ENCODE data around the gene DEXI. TPM values are rescaled to one million over a fixed set of nuclear protein-coding genes. Genes with fewer than 3 reads are reported as not detected.

DEXI gene
- total and polyA plus RNA-seq, 8 donors: 12.0 to 22.6 (median 16.8) TPM

DNA sequence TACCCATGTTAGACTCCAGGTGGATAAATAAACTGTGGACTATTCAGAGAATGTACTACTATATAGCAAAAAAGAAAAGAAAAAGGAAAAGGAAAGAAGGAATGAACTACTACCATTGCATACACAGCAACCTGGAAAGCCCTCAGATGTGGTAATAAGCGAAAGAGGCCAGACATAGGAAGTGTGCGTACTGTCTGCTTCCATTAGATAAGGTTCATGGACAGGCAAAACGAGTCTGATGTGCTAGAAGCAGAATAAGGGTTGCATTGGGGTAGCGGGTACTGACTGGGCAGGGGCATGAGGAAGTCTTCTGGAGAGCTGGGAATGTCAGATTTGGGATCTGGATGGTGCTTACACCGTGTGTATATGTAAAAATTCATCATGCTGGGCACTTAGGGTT is 23.9 kb upstream of the DEXI start:
- ATAC-seq (no peak), FAIRE-seq (no peak), DNase-seq (no peak)
- H3K9me3 ChIP-seq: no peaks in the 10 kb centered on the region
- H3K27me3 ChIP-seq: no peaks in the 10 kb centered on the region
- H3K27ac ChIP-seq: no peak overlapping the region
- no peaks in the 10 kb centered on the region for H3K36me3 ChIP-seq
- intact Hi-C loops (cut with DNase I): loop anchor here in 1 of 3 donors (5.0 kb wide), 1 partner anchor 286 kb away; no protein-coding TSS in a partner anchor
- TF ChIP-seq, protein P1, sequence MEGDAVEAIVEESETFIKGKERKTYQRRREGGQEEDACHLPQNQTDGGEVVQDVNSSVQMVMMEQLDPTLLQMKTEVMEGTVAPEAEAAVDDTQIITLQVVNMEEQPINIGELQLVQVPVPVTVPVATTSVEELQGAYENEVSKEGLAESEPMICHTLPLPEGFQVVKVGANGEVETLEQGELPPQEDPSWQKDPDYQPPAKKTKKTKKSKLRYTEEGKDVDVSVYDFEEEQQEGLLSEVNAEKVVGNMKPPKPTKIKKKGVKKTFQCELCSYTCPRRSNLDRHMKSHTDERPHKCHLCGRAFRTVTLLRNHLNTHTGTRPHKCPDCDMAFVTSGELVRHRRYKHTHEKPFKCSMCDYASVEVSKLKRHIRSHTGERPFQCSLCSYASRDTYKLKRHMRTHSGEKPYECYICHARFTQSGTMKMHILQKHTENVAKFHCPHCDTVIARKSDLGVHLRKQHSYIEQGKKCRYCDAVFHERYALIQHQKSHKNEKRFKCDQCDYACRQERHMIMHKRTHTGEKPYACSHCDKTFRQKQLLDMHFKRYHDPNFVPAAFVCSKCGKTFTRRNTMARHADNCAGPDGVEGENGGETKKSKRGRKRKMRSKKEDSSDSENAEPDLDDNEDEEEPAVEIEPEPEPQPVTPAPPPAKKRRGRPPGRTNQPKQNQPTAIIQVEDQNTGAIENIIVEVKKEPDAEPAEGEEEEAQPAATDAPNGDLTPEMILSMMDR (IDR thresholded peaks at IDR 0.05): no peak
- no peak overlapping the region for H3K4me3 ChIP-seq
- WGBS, 2 donors: 79 to 87% methylated on average over 5 of the region's 5 CpGs
- H3K4me1 ChIP-seq: peaks cover 0 to 6% (median 0%) of the 10 kb centered on the region in 3 donors

DNA sequence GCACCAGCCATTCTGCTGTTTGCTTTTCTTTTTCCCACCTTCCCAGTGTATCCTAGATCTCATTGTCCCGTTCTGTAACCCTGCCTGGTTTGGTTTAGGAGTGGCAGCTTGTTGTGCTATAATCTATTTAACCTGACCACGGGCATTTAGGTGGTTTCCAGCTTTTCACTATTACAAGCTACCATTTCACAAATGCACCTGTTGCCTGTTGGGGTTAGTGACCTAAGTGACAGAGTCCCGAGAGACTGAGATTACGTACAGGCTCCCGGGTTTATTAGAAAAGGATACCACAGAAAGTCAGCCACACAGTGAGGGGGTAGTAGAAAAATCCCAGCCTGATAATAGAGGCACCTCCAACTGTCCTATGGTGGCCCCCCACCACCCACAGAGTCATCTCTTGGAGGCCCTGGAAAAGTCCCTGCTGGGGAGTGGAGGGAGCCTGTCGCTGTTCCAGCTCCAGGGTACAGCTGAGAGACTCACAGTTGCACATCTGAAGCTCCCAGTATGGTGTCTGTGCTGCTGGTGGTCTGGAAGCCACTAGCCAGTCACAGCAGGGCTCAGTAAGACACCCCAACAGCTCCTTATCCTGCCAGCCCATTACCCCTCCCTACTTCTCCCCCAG is 23.3 kb upstream of the DEXI start:
- H3K27ac ChIP-seq: no peak overlapping the region
- H3K9me3 ChIP-seq: no peaks in the 10 kb centered on the region
- no peaks in the 10 kb centered on the region for H3K36me3 ChIP-seq
- H3K4me3 ChIP-seq: no peak overlapping the region
- FAIRE-seq: no peak
- intact Hi-C loops (cut with DNase I): loop anchor here in 1 of 3 donors (5.0 kb wide), 1 partner anchor 287 kb away; no protein-coding TSS in a partner anchor
- H3K27me3 ChIP-seq: no peaks in the 10 kb centered on the region
- no peak for DNase-seq
- TF ChIP-seq, protein P1 (IDR thresholded peaks at IDR 0.05): no peak
- H3K4me1 ChIP-seq: peaks cover 0 to 6% (median 0%) of the 10 kb centered on the region in 3 donors
- no peak for ATAC-seq
- WGBS, 2 donors: 76 to 78% methylated on average over 6 of the region's 6 CpGs

DNA sequence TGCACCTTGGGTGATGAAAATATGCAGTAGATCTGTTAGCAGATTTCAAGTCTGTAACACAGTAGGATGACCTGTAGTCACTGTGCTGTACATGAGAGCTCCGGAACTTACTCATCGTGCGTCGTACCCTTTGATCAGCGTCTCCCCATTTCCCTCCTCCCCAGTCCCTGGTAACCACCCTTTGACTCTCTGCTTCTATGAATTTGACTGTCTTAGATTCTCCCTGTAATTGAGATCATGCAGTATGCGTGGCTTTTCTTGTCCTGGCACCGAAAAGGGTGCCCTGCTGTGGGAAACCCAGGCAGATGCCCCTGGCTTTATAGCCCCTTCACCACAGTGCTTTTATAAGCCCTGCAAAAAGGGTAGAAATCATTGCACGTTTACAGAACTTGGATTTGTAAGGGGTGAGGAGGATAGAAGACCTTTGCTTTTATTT is 22.6 kb upstream of the DEXI start:
- no peak for DNase-seq
- Histone ChIP-seq H3K27me3 (no peaks in the 10 kb centered on the region), H3K4me1 (peaks cover 0 to 6% (median 0%) of the 10 kb centered on the region in 3 donors), H3K9me3 (no peaks in the 10 kb centered on the region), H3K4me3 (no peak overlapping the region), H3K27ac (no peak overlapping the region), H3K36me3 (no peaks in the 10 kb centered on the region)
- WGBS, 2 donors: 90 to 92% methylated on average over 8 of the region's 8 CpGs
- intact Hi-C loops (cut with DNase I): loop anchor here in 1 of 3 donors (5.0 kb wide), 1 partner anchor 287 kb away; no protein-coding TSS in a partner anchor
- TF ChIP-seq, protein P1 (IDR thresholded peaks at IDR 0.05): no peak
- no peak for ATAC-seq
- FAIRE-seq: no peak

DNA sequence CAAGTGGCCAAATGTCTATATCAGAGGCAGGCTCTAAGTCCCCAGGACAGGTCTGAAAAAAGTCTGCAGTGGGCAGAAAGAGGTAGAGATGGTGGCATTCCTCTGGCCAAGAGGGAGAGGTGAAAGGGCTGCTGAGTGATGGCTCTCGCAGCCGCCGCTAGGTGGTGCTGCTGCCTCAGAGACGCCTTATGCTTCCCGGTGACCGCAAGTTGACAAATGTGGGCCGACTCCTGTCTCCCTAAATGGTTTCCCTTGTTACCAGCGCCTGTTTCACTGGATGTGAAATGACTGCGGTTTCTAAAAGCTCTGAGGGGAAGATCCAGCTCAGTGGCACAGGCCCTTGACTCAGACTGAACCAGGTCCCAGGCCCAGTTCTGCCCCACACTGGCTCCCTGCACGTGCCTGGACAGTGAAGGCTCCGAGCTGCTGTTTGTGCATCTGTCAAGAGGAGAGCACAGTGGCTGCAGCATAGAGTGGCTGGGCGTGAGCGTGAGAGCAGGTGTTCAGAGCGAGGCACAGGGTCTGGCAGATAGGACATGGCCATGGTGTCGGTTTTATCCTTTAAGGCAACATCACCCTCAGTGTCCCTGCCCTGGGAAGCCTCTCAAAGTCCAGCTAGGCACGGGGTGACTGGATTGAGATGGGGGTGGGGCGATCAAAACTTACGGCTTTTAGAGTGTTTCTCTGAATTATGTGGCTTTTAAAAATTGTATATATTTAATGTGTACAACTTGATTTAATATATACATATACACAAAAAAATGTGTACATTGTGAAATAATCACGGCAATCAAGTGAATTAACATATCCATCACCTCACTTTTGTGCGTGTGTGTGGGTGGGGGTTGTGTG is 22.0 kb upstream of the DEXI start:
- Histone ChIP-seq H3K4me1 (peaks cover 0 to 6% (median 0%) of the 10 kb centered on the region in 3 donors), H3K27me3 (no peaks in the 10 kb centered on the region), H3K9me3 (no peaks in the 10 kb centered on the region), H3K27ac (no peak overlapping the region), H3K4me3 (no peak overlapping the region), H3K36me3 (no peaks in the 10 kb centered on the region)
- DNase-seq (peak; percentile 67 to 95 (median 84)), FAIRE-seq (no peak), ATAC-seq (peak; percentile 90 to 96 (median 96))
- intact Hi-C loops (cut with DNase I): no loop called here
- TF ChIP-seq, protein P1 (IDR thresholded peaks at IDR 0.05): peak; percentile 82 to 94 (median 92)
- WGBS, 2 donors: 25 to 29% methylated on average over 20 of the region's 20 CpGs
